Measurements from ENCODE around the gene G6PC2. TPM values are rescaled to one million over a fixed set of nuclear protein-coding genes. Genes with fewer than 3 reads are reported as not detected.

Gene G6PC2
- total RNA-seq, 3 donors from 2014 or later: not detected

GRCh38 chr2:168944065-168944464 lies 43.0 kb downstream of the G6PC2 start:
- no peak overlapping the region for H3K4me3 Mint-ChIP-seq
- H3K36me3 Mint-ChIP-seq (ENCODE audit: insufficient read depth): no peaks in the 10 kb centered on the region
- no peak for ATAC-seq
- H3K4me1 Mint-ChIP-seq (ENCODE audit: low read depth): no peaks in the 10 kb centered on the region
- peaks cover 2% of the 10 kb centered on the region for H3K27me3 Mint-ChIP-seq (ENCODE audit: low read depth)
- H3K9me3 Mint-ChIP-seq: no peaks in the 10 kb centered on the region
- DNase-seq: no peak

- no peaks in the 10 kb centered on the region for H3K9me3 Mint-ChIP-seq
- peaks cover 2% of the 10 kb centered on the region for H3K27me3 Mint-ChIP-seq (ENCODE audit: low read depth)
- no peaks in the 10 kb centered on the region for H3K36me3 Mint-ChIP-seq (ENCODE audit: insufficient read depth)
- H3K4me1 Mint-ChIP-seq (ENCODE audit: low read depth): no peaks in the 10 kb centered on the region
- no peak overlapping the region for H3K4me3 Mint-ChIP-seq
- no peak for ATAC-seq
- no peak for DNase-seq
Measured at GRCh38 chr2:168945508-168945907, 44.4 kb downstream of the G6PC2 start.

GRCh38 chr2:168948621-168949212 lies 47.6 kb downstream of the G6PC2 start:
- DNase-seq (no peak), ATAC-seq (no peak)
- Mint-ChIP-seq H3K4me1 (ENCODE audit: low read depth) (no peaks in the 10 kb centered on the region), H3K4me3 (no peak overlapping the region), H3K36me3 (ENCODE audit: insufficient read depth) (peaks cover 1% of the 10 kb centered on the region), H3K9me3 (peaks cover 16% of the 10 kb centered on the region), H3K27me3 (ENCODE audit: low read depth) (peaks cover 2% of the 10 kb centered on the region)

- DNase-seq (no peak), ATAC-seq (no peak)
- peaks cover 3% of the 10 kb centered on the region for H3K27me3 Mint-ChIP-seq (ENCODE audit: low read depth)
- H3K4me1 Mint-ChIP-seq (ENCODE audit: low read depth): no peaks in the 10 kb centered on the region
- no peak overlapping the region for H3K4me3 Mint-ChIP-seq
- H3K9me3 Mint-ChIP-seq: peaks cover 16% of the 10 kb centered on the region
- peaks cover 1% of the 10 kb centered on the region for H3K36me3 Mint-ChIP-seq (ENCODE audit: insufficient read depth)
Measured at GRCh38 chr2:168949324-168949723, 48.2 kb downstream of the G6PC2 start.

GRCh38 chr2:168951871-168952270 lies 50.8 kb downstream of the G6PC2 start:
- Mint-ChIP-seq H3K4me3 (no peak overlapping the region), H3K36me3 (ENCODE audit: insufficient read depth) (peaks cover 1% of the 10 kb centered on the region), H3K4me1 (ENCODE audit: low read depth) (no peaks in the 10 kb centered on the region), H3K27me3 (ENCODE audit: low read depth) (peaks cover 12% of the 10 kb centered on the region), H3K9me3 (peaks cover 16% of the 10 kb centered on the region)
- no peak for DNase-seq
- no peak for ATAC-seq

- Mint-ChIP-seq H3K4me3 (no peak overlapping the region), H3K27me3 (ENCODE audit: low read depth) (peaks cover 13% of the 10 kb centered on the region), H3K4me1 (ENCODE audit: low read depth) (no peaks in the 10 kb centered on the region), H3K36me3 (ENCODE audit: insufficient read depth) (peaks cover 1% of the 10 kb centered on the region), H3K9me3 (peaks cover 16% of the 10 kb centered on the region)
- DNase-seq (no peak), ATAC-seq (no peak)
Measured at GRCh38 chr2:168952424-168952823, 51.3 kb downstream of the G6PC2 start.

- Mint-ChIP-seq H3K9me3 (peaks cover 16% of the 10 kb centered on the region), H3K4me3 (no peak overlapping the region), H3K36me3 (ENCODE audit: insufficient read depth) (peaks cover 1% of the 10 kb centered on the region), H3K27me3 (ENCODE audit: low read depth) (peaks cover 17% of the 10 kb centered on the region), H3K4me1 (ENCODE audit: low read depth) (no peaks in the 10 kb centered on the region)
- ATAC-seq (no peak), DNase-seq (no peak)
Measured at GRCh38 chr2:168954256-168954655, 53.2 kb downstream of the G6PC2 start.

- H3K9me3 Mint-ChIP-seq: peaks cover 16% of the 10 kb centered on the region
- DNase-seq (no peak), ATAC-seq (no peak)
- no peaks in the 10 kb centered on the region for H3K4me1 Mint-ChIP-seq (ENCODE audit: low read depth)
- H3K27me3 Mint-ChIP-seq (ENCODE audit: low read depth): peaks cover 17% of the 10 kb centered on the region
- no peak overlapping the region for H3K4me3 Mint-ChIP-seq
- peaks cover 1% of the 10 kb centered on the region for H3K36me3 Mint-ChIP-seq (ENCODE audit: insufficient read depth)
Measured at GRCh38 chr2:168955321-168955720, 54.2 kb downstream of the G6PC2 start.

- Mint-ChIP-seq H3K4me3 (no peak overlapping the region), H3K36me3 (ENCODE audit: insufficient read depth) (peaks cover 1% of the 10 kb centered on the region), H3K4me1 (ENCODE audit: low read depth) (peaks cover under 1% of the 10 kb centered on the region), H3K9me3 (peaks cover 16% of the 10 kb centered on the region), H3K27me3 (ENCODE audit: low read depth) (peaks cover 17% of the 10 kb centered on the region)
- DNase-seq (no peak), ATAC-seq (no peak)
Measured at GRCh38 chr2:168956392-168956791, 55.3 kb downstream of the G6PC2 start.

Other genes with a start within 250 kb of the G6PC2 start
- gene NOSTRIN, start 98.7 kb upstream of the G6PC2 start, total RNA-seq: under 1 TPM; 0.15 to 0.32 (median 0.22) TPM
- 1 to 10 TPM; 2.1 to 3.7 (median 2.4) TPM for gene SPC25, start 10.9 kb upstream of the G6PC2 start, total RNA-seq
- not detected for gene ABCB11, start 130.0 kb downstream of the G6PC2 start, total RNA-seq
- gene DHRS9, start 168.3 kb downstream of the G6PC2 start, total RNA-seq: 1 to 10 TPM; 3.6 to 4.6 (median 3.9) TPM

Data from activated T-cell treated with anti-CD3 and anti-CD28 coated beads, Interleukin-2, amount 50 U/mL, for 4 hours (primary cell).